ENCODE measurements around the gene GPX3. TPM values are rescaled to one million over a fixed set of nuclear protein-coding genes. Genes with fewer than 3 reads are reported as not detected.

The GPX3 gene
- total RNA-seq, 1 donor from 2014 or later, result 855 TPM

GRCh38 chr5:151071021-151071420 is 50.6 kb downstream of the GPX3 start:
- Histone ChIP-seq H3K36me3 (peaks cover 29% of the 10 kb centered on the region), H3K4me1 (peaks cover 81% of the 10 kb centered on the region), H3K9me3 (no peaks in the 10 kb centered on the region), H3K4me3 (no peak overlapping the region), H3K27ac (no peak overlapping the region), H3K27me3 (ENCODE audit: low read depth) (no peaks in the 10 kb centered on the region)
- DNase-seq (no peak), ATAC-seq (no peak)
- intact Hi-C loops (cut with DNase I), result no loop called here
- no peak for TF ChIP-seq CTCF (IDR thresholded peaks at IDR 0.05)

GRCh38 chr5:151071848-151072629 is 51.6 kb downstream of the GPX3 start:
- H3K27ac ChIP-seq, result peak overlapping the region; percentile 47

GRCh38 chr5:151072630-151073025 is 52.2 kb downstream of the GPX3 start:
- DNase-seq (no peak), ATAC-seq (peak; percentile 32 to 69)
- Histone ChIP-seq H3K27ac (peak overlapping the region; percentile 47), H3K4me3 (no peak overlapping the region), H3K9me3 (no peaks in the 10 kb centered on the region), H3K27me3 (ENCODE audit: low read depth) (no peaks in the 10 kb centered on the region), H3K36me3 (peaks cover 17% of the 10 kb centered on the region), H3K4me1 (peaks cover 87% of the 10 kb centered on the region)
- intact Hi-C loops (cut with DNase I), result no loop called here
- no peak for TF ChIP-seq CTCF (IDR thresholded peaks at IDR 0.05)

More at GRCh38 chr5:151071848-151072629, 51.6 kb downstream of the GPX3 start:
- H3K36me3 ChIP-seq, result peaks cover 23% of the 10 kb centered on the region
- H3K4me1 ChIP-seq, result peaks cover 86% of the 10 kb centered on the region
- DNase-seq, result no peak
- intact Hi-C loops (cut with DNase I), result no loop called here
- no peaks in the 10 kb centered on the region for H3K9me3 ChIP-seq
- no peak for TF ChIP-seq CTCF (IDR thresholded peaks at IDR 0.05)
- no peak overlapping the region for H3K4me3 ChIP-seq
- H3K27me3 ChIP-seq (ENCODE audit: low read depth), result no peaks in the 10 kb centered on the region
- no peak for ATAC-seq

DNA sequence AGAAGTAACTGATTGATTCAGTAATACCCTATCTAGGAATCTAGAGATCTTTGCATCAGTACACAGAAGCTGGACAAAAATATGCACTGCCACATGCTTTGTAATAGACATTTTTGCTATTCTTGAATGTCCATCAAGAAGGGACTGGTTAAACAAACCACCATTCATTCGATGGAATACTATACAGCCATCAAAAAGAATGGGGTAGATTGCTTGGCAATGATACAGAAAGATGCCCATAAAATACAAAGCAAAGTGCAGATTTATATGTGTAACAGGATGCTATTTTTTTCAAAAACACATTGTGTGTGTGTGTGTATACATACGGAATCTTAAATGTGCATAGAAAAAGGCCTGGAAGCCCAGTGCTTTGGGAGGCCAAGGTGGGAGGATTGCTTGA is 52.9 kb downstream of the GPX3 start:
- peak overlapping the region; percentile 44 for H3K27ac ChIP-seq
- no peak for TF ChIP-seq CTCF (IDR thresholded peaks at IDR 0.05)
- peaks cover 20% of the 10 kb centered on the region for H3K36me3 ChIP-seq
- H3K9me3 ChIP-seq, result no peaks in the 10 kb centered on the region
- intact Hi-C loops (cut with DNase I), result no loop called here
- H3K4me3 ChIP-seq, result no peak overlapping the region
- DNase-seq, result no peak
- H3K27me3 ChIP-seq (ENCODE audit: low read depth), result no peaks in the 10 kb centered on the region
- peaks cover 87% of the 10 kb centered on the region for H3K4me1 ChIP-seq
- ATAC-seq, result no peak

- Histone ChIP-seq H3K4me3 (no peak overlapping the region), H3K4me1 (peaks cover 87% of the 10 kb centered on the region), H3K36me3 (peaks cover 24% of the 10 kb centered on the region), H3K27ac (no peak overlapping the region), H3K9me3 (no peaks in the 10 kb centered on the region), H3K27me3 (ENCODE audit: low read depth) (no peaks in the 10 kb centered on the region)
- intact Hi-C loops (cut with DNase I), result no loop called here
- ATAC-seq (no peak), DNase-seq (no peak)
- TF ChIP-seq CTCF (IDR thresholded peaks at IDR 0.05), result no peak
These were observed 54.2 kb downstream of the GPX3 start for GRCh38 chr5:151074557-151074956.
